Stimulated activated CD8-positive, alpha-beta memory T cell treated with anti-CD3 and anti-CD28 coated beads, Interleukin-4, amount 100 ng/mL, for 48 hours (primary cell): Measurements from ENCODE around the gene ALDH3B2.
"Not testable (repeated sequence)": the region's sequence is repeated elsewhere in the genome, so short reads cannot be mapped to it uniquely, and the experiment has no call there.

ENCODE experiments used
- DNase-seq: peaks from one replicate; pipeline ENCODE4 v3.0.0-alpha.2; 2020

Gene ALDH3B2

GRCh38 chr11:67628710-67629385, 45.6 kb downstream of the ALDH3B2 start:
- DNase-seq, result no peak

GRCh38 chr11:67627812-67628624, 46.4 kb downstream of the ALDH3B2 start:
- no peak for DNase-seq

- no peak for DNase-seq
These were observed 47.0 kb downstream of the ALDH3B2 start for GRCh38 chr11:67627441-67627811.

- no peak for DNase-seq
These were observed 47.5 kb downstream of the ALDH3B2 start for GRCh38 chr11:67626970-67627369.

GRCh38 chr11:67626131-67626833, 48.1 kb downstream of the ALDH3B2 start:
- not testable (repeated sequence) for DNase-seq

GRCh38 chr11:67623795-67624194, 50.6 kb downstream of the ALDH3B2 start:
- not testable (repeated sequence) for DNase-seq

- DNase-seq, result not testable (repeated sequence)
These were observed 51.5 kb downstream of the ALDH3B2 start for GRCh38 chr11:67622905-67623304.

GRCh38 chr11:67621928-67622327, 52.5 kb downstream of the ALDH3B2 start:
- DNase-seq, result not testable (repeated sequence)

GRCh38 chr11:67620621-67621020, 53.8 kb downstream of the ALDH3B2 start:
- DNase-seq, result not testable (repeated sequence)

- DNase-seq, result not testable (repeated sequence)
These were observed 54.5 kb downstream of the ALDH3B2 start for GRCh38 chr11:67619683-67620618.

GRCh38 chr11:67618901-67619659, 55.3 kb downstream of the ALDH3B2 start:
- DNase-seq, result not testable (repeated sequence)

- DNase-seq, result no peak
These were observed 57.0 kb downstream of the ALDH3B2 start for GRCh38 chr11:67617243-67617953.

GRCh38 chr11:67616431-67617242, 57.8 kb downstream of the ALDH3B2 start:
- DNase-seq, result no peak

- no peak for DNase-seq
These were observed 58.5 kb downstream of the ALDH3B2 start for GRCh38 chr11:67615728-67616430.

GRCh38 chr11:67614730-67615714, 59.4 kb downstream of the ALDH3B2 start:
- peak; percentile 85 for DNase-seq

GRCh38 chr11:67613960-67614715, 60.3 kb downstream of the ALDH3B2 start:
- DNase-seq, result peak; percentile 88

- no peak for DNase-seq
These were observed 61.0 kb downstream of the ALDH3B2 start for GRCh38 chr11:67613313-67613959.
